MCF 10A (cell line): ENCODE measurements around the gene USH2A. TPM values are rescaled to one million over a fixed set of nuclear protein-coding genes. Genes with fewer than 3 reads are reported as not detected.

ENCODE experiments used
- BruUV-seq: library from RNA; stranded (reverse); fragments of 400-500 nt; replicated peaks from 2 replicates; lab custom pipeline; 2021; lab: Mats Ljungman, UMichigan
- CTCF ChIA-PET: fragments of 300-600 bp; sonication (Branson Sonifier 250); formaldehyde crosslinking; extraction: SDS; loops from one replicate; lab custom pipeline; 2021; ENCODE audit warnings: antibody characterized with exemption, inconsistent platforms; lab: Yijun Ruan, JAX
- POLR2A ChIA-PET: fragments of 300-600, 350-650 bp; sonication (Branson Sonifier 250); formaldehyde crosslinking; extraction: SDS; loops from one replicate; lab custom pipeline; 2020; ENCODE audit warnings: antibody characterized with exemption, inconsistent platforms; lab: Yijun Ruan, JAX
- DNase-seq: peaks from one replicate; pipeline ENCODE4 v3.0.0-alpha.2; 2018; ENCODE audit not compliant: unreplicated experiment
- H3K27ac Mint-ChIP-seq: one replicate; pipeline ENCODE4 v1.8.0; 2022; ENCODE audit warnings: mild to moderate bottlenecking, low read depth, mixed read lengths; ENCODE audit not compliant: unreplicated experiment
- H3K27me3 Mint-ChIP-seq: one replicate; pipeline ENCODE4 v1.8.0; 2022; ENCODE audit warnings: mixed read lengths; ENCODE audit not compliant: insufficient read depth, unreplicated experiment
- H3K36me3 Mint-ChIP-seq: one replicate; pipeline ENCODE4 v1.8.0; 2022; ENCODE audit warnings: mild to moderate bottlenecking, moderate library complexity, mixed read lengths; ENCODE audit not compliant: insufficient read depth, unreplicated experiment
- H3K4me1 Mint-ChIP-seq: one replicate; pipeline ENCODE4 v1.8.0; 2022; ENCODE audit warnings: mixed read lengths; ENCODE audit not compliant: insufficient read depth, unreplicated experiment
- H3K4me3 Mint-ChIP-seq: one replicate; pipeline ENCODE4 v1.8.0; 2022; ENCODE audit warnings: mild to moderate bottlenecking, moderate library complexity, mixed read lengths; ENCODE audit not compliant: unreplicated experiment
- H3K9me3 Mint-ChIP-seq: one replicate; pipeline ENCODE4 v1.8.0; 2022; ENCODE audit warnings: mixed read lengths; ENCODE audit not compliant: unreplicated experiment
- CTCF ChIP-seq: fragments of 200-600 bp; IDR thresholded peaks from one replicate; pipeline ENCODE4 v1.8.0; 2022; ENCODE audit warnings: antibody characterized with exemption, mild to moderate bottlenecking; ENCODE audit not compliant: unreplicated experiment
- intact Hi-C: fragments of 100-400 bp; cut with micrococcal nuclease; formaldehyde crosslinking; loops from 2 replicates; pipeline ENCODE4 v1.14.1; 2022
- total RNA-seq: library from RNA; stranded (reverse); gene quantifications from 2 replicates; pipeline ENCODE4 v1.2.3, GENCODE V29; 2022

USH2A gene
- total RNA-seq, 1 experiment from 2014 or later = not detected

- no TSS peak for BruUV-seq
- Mint-ChIP-seq H3K27me3 (peaks cover 64% of the 10 kb centered on the region), H3K4me1 (no peaks in the 10 kb centered on the region), H3K36me3 (no peaks in the 10 kb centered on the region), H3K9me3 (no peaks in the 10 kb centered on the region), H3K27ac (no peak overlapping the region), H3K4me3 (no peak overlapping the region)
- ChIA-PET POLR2A (interaction anchor here (0.6 to 1.9 kb wide), 3 partner anchors 12 to 398 kb away, joined by 3 to 6 read pairs (median 5); no protein-coding TSS in a partner anchor), CTCF (interaction anchor here (1.2 kb wide), 1 partner anchor 12 kb away, joined by 6 read pairs; no protein-coding TSS in a partner anchor)
- intact Hi-C loops = no loop called here
- DNase-seq = no peak
- no peak for TF ChIP-seq CTCF
These were observed 766.2 kb downstream of the USH2A start for GRCh38 chr1:215657047-215657446.

- Mint-ChIP-seq H3K36me3 (no peaks in the 10 kb centered on the region), H3K9me3 (no peaks in the 10 kb centered on the region), H3K4me1 (no peaks in the 10 kb centered on the region), H3K27me3 (peaks cover 53% of the 10 kb centered on the region), H3K4me3 (no peak overlapping the region), H3K27ac (no peak overlapping the region)
- TF ChIP-seq CTCF = no peak
- no peak for DNase-seq
- ChIA-PET POLR2A (interaction anchor here (0.8 kb wide), 1 partner anchor 24 kb away, joined by 3 read pairs; no protein-coding TSS in a partner anchor), CTCF (interaction anchor here (0.9 kb wide), 1 partner anchor 17 kb away, joined by 4 read pairs; no protein-coding TSS in a partner anchor)
- no TSS peak for BruUV-seq
- intact Hi-C loops = no loop called here
These were observed 770.9 kb downstream of the USH2A start for GRCh38 chr1:215652371-215652770.

- Mint-ChIP-seq H3K27ac (no peak overlapping the region), H3K27me3 (peaks cover 53% of the 10 kb centered on the region), H3K4me1 (no peaks in the 10 kb centered on the region), H3K36me3 (no peaks in the 10 kb centered on the region), H3K9me3 (no peaks in the 10 kb centered on the region), H3K4me3 (no peak overlapping the region)
- POLR2A ChIA-PET = interaction anchor here (0.8 kb wide), 1 partner anchor 23 kb away, joined by 3 read pairs; no protein-coding TSS in a partner anchor
- TF ChIP-seq CTCF = no peak
- intact Hi-C loops = no loop called here
- CTCF ChIA-PET = interaction anchor here (0.9 kb wide), 1 partner anchor 18 kb away, joined by 4 read pairs; no protein-coding TSS in a partner anchor
- BruUV-seq = no TSS peak
- no peak for DNase-seq
These were observed 771.4 kb downstream of the USH2A start for GRCh38 chr1:215651867-215652266.

GRCh38 chr1:215650446-215651149 lies 772.6 kb downstream of the USH2A start:
- H3K4me1 Mint-ChIP-seq = no peaks in the 10 kb centered on the region
- TF ChIP-seq CTCF = no peak
- ChIA-PET CTCF (interaction anchor here (0.5 to 0.6 kb wide), 3 partner anchors 581 to 1827 kb away, joined by 3 read pairs; no protein-coding TSS in a partner anchor), POLR2A (interaction anchor here (0.7 kb wide), 2 partner anchors 81 to 83 kb away, joined by 3 read pairs; partner anchors contain the start of gene KCTD3)
- no peaks in the 10 kb centered on the region for H3K36me3 Mint-ChIP-seq
- BruUV-seq = no TSS peak
- H3K9me3 Mint-ChIP-seq = no peaks in the 10 kb centered on the region
- no peak overlapping the region for H3K4me3 Mint-ChIP-seq
- intact Hi-C loops = no loop called here
- no peak overlapping the region for H3K27ac Mint-ChIP-seq
- DNase-seq = no peak
- H3K27me3 Mint-ChIP-seq = peaks cover 53% of the 10 kb centered on the region
